ENCODE data around the gene MMP3. TPM values are rescaled to one million over a fixed set of nuclear protein-coding genes. Genes with fewer than 3 reads are reported as not detected.

The MMP3 gene
- total RNA-seq, 4 donors from 2014 or later: 0.84 to 520 (median 49.0) TPM

- WGBS, 2 donors: 68 to 79% methylated on average over 3 of the region's 3 CpGs
- H3K4me3 ChIP-seq (ENCODE audit: low read depth, poor library complexity, severe bottlenecking): no peak overlapping the region
- TF ChIP-seq, protein P1, sequence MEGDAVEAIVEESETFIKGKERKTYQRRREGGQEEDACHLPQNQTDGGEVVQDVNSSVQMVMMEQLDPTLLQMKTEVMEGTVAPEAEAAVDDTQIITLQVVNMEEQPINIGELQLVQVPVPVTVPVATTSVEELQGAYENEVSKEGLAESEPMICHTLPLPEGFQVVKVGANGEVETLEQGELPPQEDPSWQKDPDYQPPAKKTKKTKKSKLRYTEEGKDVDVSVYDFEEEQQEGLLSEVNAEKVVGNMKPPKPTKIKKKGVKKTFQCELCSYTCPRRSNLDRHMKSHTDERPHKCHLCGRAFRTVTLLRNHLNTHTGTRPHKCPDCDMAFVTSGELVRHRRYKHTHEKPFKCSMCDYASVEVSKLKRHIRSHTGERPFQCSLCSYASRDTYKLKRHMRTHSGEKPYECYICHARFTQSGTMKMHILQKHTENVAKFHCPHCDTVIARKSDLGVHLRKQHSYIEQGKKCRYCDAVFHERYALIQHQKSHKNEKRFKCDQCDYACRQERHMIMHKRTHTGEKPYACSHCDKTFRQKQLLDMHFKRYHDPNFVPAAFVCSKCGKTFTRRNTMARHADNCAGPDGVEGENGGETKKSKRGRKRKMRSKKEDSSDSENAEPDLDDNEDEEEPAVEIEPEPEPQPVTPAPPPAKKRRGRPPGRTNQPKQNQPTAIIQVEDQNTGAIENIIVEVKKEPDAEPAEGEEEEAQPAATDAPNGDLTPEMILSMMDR (IDR thresholded peaks at IDR 0.05): no peak
- TF ChIP-seq POLR2A (IDR thresholded peaks at IDR 0.05): no peak
- no peak for DNase-seq (ENCODE audit: low spot score in 2 of 2)
- intact Hi-C loops (cut with DNase I; ENCODE audit: low total_unique reads): no loop called here
Observed at GRCh38 chr11:102806296-102806695, 37.1 kb downstream of the MMP3 start.

DNA sequence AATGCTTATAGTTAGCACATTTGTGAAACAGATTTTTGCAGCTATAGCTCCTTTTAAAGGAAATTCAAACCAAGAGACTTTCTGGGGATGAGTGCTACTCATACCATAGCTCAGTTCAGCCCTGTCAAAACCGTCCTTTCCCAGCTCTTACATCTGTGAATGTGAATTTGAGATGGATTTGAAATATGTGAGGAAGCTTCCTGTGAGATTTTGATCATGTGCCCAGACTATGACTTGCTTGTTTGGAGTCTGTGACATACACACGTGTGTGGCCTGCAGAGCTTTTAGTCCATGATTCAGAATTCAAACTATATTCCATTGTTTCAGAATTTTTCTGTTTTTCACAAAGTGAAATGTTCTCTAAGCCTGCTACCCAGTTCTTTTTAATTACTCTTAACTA lies 41.1 kb downstream of the MMP3 start:
- intact Hi-C loops (cut with DNase I; ENCODE audit: low total_unique reads): no loop called here
- WGBS, 2 donors: 17 to 18% methylated on average over 2 of the region's 2 CpGs
- peak in 1 of 2 donors; percentile 37 for DNase-seq (ENCODE audit: low spot score in 2 of 2)
- TF ChIP-seq POLR2A (IDR thresholded peaks at IDR 0.05): no peak
- TF ChIP-seq, protein P1 (IDR thresholded peaks at IDR 0.05): no peak
- no peak overlapping the region for H3K4me3 ChIP-seq (ENCODE audit: low read depth, poor library complexity, severe bottlenecking)

DNA sequence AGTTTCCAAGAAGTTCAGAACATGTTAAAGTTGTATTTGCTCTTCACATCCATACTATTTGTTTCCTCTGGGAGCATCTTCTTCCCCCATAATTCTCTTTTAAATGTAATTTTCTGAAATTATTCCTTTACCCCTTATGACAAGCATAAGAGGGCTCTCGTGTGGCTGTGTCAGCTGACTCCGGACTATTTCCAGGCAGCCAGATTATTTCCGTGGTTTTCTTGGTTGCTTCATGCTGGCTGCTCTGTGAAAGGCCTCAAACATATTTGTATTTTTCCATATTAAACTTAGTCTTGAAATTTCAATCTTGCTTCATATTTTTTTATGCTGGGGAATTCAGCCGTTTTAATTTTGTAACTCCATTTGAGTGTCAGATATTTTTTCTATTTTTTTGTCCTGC lies 42.6 kb downstream of the MMP3 start:
- no peak for TF ChIP-seq POLR2A (IDR thresholded peaks at IDR 0.05)
- TF ChIP-seq, protein P1 (IDR thresholded peaks at IDR 0.05): no peak
- intact Hi-C loops (cut with DNase I; ENCODE audit: low total_unique reads): no loop called here
- 61 to 78% methylated on average over 4 of the region's 4 CpGs for WGBS, 2 donors
- peak in 1 of 2 donors; percentile 35 for DNase-seq (ENCODE audit: low spot score in 2 of 2)
- no peak overlapping the region for H3K4me3 ChIP-seq (ENCODE audit: low read depth, poor library complexity, severe bottlenecking)

GRCh38 chr11:102799681-102800340 lies 43.6 kb downstream of the MMP3 start:
- intact Hi-C loops (cut with DNase I; ENCODE audit: low total_unique reads): no loop called here
- 69 to 75% methylated on average over 6 of the region's 6 CpGs for WGBS, 2 donors
- H3K4me3 ChIP-seq (ENCODE audit: low read depth, poor library complexity, severe bottlenecking): no peak overlapping the region
- no peak for TF ChIP-seq POLR2A (IDR thresholded peaks at IDR 0.05)
- TF ChIP-seq, protein P1 (IDR thresholded peaks at IDR 0.05): no peak
- no peak for DNase-seq (ENCODE audit: low spot score in 2 of 2)

DNA sequence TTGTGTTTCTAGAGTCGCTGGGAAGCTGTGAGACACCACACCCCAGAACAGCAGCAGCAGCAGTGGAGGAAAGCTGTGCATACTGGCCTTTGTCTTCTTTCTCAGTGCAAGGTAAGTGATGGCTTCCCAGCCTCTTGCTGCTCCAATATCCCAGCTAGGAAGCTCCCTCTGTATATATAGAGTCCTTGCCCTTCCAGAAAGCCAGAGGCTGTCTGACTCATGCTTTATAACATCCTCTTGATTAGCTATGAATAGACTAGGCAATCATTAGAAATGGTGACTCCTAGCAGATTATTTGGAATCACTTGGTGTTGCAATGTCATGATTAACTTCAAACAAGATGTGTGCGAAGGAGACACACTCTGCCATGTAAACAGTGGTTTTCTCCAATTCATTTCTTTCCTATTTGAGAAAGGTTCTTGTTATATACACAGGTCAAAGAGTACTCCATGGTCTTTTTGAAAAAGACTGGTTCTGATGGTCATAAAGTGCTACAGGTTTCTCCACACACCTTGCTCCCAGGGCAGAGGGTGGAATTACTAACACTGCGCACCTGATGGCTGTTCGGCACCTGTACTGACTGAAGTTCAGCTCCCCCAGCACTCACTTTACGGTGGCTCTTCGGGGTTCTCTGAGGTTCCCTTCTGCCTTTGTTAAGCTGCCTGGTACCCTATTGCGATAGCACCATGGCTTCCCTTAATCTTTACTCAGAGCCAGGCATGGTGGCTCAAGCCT lies 45.2 kb downstream of the MMP3 start, which contains the start of gene MMP1:
TSS of gene MMP1 (minus strand) at position 149 of the 735 bp plus-strand sequence. CDS start at position 81, 68 bp downstream.
- WGBS, 2 donors: 88 to 92% methylated on average over 7 of the region's 7 CpGs

More for the DNA sequence above, 45.2 kb downstream of the MMP3 start, which contains the start of gene MMP1:
- H3K4me3 ChIP-seq (ENCODE audit: low read depth, poor library complexity, severe bottlenecking): no peak within 1 kb of the TSS
- intact Hi-C loops (cut with DNase I; ENCODE audit: low total_unique reads): no loop called here
- no peak for TF ChIP-seq POLR2A (IDR thresholded peaks at IDR 0.05)
- TF ChIP-seq, protein P1 (IDR thresholded peaks at IDR 0.05): no peak
- no peak for DNase-seq (ENCODE audit: low spot score in 2 of 2)
